ENCODE results near the gene ZNF398.
A peak's percentile ranks its signal among the peaks of the same experiment; 100 is the strongest.
"Not testable (repeated sequence)": the region's sequence is repeated elsewhere in the genome, so short reads cannot be mapped to it uniquely, and the experiment has no call there.

The ZNF398 gene

GRCh38 chr7:149197675-149198074, 50.4 kb downstream of the ZNF398 start:
- no peak for DNase-seq (ENCODE audit: low read depth)

DNA sequence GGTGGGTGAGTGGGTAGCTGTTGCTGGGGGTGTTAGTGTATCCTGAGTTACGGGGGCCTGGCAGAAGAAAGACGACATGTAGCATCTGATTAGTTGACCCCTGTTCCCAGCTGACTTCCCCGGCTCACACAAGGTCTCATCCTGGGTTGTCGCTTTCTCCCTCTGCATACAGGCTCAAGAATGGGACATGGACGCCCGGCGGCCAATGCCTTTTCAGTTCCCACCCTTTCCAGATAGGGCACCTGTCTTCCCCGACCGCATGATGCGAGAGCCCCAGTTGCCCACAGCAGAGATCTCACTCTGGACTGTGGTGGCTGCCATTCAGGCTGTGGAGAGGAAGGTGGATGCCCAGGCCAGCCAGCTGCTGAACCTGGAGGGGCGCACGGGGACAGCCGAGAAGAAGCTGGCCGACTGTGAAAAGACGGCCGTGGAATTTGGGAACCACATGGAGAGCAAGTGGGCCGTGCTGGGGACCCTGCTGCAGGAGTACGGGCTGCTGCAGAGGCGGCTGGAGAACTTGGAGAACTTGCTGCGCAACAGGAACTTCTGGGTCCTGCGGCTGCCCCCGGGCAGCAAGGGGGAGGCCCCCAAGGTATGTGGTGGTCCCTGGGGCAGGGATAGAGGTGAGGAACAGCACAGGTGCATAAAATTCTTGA, 51.0 kb downstream of the ZNF398 start:
- DNase-seq (ENCODE audit: low read depth) = no peak

DNA sequence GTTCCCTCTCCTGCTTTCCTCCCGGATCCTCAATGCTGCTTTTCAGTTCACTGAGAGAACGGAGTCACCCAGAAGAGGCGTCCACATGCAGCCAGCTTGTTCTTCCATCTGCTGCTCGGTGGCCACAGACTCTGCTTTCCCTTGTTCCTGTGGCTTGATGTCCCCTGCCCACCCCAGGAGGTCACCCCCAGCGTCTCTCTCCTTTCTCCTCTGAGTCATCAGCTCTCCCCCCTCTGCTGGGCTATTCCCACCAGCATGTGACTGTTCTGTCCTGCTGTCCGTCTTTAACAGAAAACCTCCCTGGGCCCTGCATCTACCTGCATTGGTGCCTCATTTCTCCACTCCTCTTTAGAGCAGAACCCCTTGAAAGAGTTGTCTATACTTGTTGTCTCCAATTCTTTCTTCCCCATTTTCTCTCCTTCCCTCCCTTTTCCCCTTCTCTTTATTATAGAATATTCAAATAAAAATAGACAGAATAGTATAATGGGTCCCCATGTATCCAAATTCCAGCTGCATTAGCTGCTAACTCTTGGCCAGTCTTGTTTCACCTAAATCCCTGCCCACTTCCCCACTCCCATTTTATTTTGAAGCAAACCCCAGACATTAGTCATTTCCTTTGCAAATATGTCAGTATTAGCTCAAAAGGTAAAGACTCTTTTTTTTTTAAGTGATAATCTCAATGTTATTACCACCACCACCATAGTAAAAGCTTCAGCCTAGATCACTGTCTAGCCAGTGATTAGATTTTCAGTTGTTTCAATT, 52.2 kb downstream of the ZNF398 start:
- no peak for DNase-seq (ENCODE audit: low read depth)

- no peak for DNase-seq (ENCODE audit: low read depth)
These were observed 55.6 kb downstream of the ZNF398 start for GRCh38 chr7:149202831-149203231.

DNA sequence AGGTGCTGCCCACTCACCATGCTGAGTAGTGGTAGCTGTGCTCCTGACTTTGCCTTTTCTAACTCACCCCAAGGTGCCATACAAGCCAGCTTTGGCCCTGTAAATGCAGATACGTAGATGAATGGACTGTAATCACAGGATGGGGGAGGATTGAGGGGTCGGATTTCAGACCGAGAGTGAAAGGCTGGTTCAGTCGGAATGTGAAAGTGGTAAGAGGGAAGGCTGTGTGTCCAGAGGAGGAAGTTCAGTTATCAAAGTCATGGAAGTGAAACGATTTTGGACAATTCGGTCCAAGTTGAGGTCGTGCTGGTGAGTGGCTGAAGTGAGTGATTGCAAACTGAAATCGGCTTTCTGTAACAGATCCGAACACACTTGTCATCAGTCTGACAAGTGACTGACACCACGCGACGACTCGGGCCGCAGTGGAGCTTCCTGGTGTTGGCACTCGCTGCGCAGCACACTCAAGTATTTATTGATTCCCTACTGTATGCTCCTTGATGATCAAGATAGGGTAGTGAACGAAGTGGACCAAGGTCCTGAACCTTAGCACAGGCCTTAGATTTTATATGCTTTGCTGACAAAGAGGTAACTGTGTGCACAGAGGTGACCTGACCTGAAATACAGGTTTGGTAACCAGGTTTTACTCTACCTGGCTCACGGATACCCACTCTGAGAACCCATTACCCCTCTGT, 58.6 kb downstream of the ZNF398 start:
- no peak for DNase-seq (ENCODE audit: low read depth)

DNA sequence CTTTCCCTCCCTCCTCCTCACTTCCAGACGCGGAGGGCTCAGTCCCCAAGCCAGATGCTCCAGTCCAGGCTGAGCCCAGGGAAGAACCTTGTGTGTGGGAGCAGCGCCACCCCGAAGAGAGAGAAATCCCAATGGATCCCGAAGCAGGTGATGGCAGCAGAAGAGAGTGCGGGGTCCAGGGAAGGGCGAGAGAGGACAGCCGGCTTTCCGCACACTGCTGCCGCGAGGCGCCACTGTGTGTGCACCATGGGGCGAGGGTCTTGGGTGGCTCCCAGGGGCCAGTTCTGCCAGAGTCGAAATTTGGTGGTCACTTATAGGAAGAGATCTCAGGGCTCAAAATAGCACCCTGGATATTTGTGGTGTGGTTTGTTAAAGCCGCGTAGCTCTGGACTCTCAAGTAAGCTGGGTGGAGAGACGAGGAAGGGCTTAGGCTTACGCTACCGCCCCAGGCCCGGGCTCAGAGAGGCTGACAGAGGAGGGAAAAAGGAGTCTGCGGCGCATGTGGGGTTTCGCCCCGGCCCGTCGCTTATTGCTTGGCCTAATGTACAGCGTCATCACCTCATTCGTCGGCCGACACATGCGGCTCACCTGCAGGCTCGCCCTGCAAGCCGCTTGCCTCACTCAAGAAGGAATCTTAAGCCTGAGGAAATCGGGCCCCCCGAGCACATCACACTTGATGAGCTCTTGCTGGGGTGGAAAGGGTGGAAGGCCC, 60.2 kb downstream of the ZNF398 start:
- DNase-seq (ENCODE audit: low read depth) = no peak

GRCh38 chr7:149209518-149210269, 62.4 kb downstream of the ZNF398 start:
- peak; percentile 20 for DNase-seq (ENCODE audit: low read depth)

DNA sequence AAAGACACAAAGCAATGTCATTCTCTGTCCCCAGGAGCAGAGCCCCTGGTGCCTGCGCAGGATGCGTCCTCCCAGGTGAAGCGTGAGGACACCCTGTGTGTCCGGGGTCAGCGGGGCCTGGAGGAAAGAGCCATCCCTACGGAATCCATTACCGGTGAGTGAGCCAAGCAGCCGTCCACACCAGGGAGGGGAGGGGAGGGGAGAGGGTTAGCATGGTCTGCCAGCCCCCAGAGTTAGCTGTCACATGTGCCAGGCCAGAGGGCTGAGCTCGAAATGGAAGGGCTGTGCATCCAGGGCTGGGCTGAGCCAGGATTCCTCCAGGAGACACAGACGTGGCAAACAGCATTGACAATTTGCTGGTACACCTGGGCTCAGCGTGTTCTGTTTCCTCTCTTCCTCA, 63.3 kb downstream of the ZNF398 start:
- DNase-seq (ENCODE audit: low read depth) = no peak

DNA sequence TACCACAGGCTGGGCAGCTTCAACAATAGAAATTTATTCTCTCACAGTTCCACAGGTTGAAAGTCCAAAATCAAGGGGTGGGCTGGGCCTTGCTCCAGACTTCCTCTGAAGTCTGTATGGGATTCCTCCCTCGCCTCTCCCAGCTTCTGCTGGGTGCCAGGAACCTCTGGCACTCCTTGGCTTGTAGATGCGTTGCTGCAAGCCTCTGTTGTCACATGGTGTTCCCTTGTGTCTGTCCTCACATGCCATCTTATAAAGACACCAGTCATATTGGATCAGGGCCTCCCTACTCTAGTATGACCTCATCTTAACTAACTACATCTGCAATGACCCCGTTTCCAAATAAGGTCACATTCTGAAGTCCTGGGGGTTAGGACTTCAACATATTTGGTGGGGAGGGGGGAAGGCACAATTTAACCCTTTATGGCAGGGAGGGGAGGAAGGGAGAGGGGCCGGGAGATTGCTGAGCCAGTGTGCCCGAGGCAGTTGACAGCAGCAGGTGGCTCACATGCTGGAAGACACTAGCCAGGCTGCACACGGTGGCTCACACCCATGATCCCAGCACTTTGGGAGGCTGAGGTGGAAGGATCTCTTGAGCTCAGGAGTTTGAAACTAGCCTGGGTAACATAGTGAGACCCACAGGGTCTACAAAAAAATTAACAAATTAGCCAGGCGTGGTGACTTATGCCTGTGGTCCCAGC, 66.9 kb downstream of the ZNF398 start:
- no peak for DNase-seq (ENCODE audit: low read depth)

DNA sequence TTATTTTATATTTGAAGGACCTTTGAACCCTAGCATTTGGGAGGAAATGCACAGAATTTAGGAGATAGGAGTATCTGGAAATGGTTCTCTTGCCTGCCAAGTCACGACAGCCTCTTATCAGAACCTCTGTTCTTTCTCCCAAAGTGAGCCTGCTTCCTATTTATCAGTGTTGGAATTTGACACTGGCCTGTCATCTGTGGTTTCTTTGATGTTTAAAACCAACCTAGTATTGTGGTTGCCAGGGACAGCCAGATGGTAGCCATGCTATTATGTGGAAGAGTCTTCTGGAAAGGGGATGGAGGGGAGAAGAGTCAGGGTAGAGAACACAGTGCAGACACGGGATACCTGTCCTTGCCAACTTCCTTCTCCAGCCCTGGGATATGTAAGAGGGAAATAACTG, 69.1 kb downstream of the ZNF398 start:
- no peak for DNase-seq (ENCODE audit: low read depth)

DNA sequence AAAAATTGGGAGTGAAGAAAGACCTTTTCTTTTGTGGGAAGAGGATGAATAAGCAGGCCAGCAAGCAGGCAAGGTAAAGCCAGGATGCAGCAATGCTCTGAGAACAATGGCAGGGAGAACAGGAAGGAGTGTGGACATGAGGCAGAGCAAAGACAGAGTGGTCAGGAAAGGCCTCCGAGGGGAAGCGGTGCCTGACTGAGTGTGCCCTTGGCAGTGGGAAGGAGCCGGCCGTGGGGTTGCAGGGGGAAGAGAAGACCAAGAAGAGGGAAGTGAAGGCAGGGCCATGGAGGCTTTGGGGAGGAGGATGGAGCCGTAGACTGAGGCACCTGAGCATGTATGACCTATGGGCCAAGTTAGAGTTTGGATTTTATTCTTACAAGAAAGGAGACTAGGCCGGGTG, 70.3 kb downstream of the ZNF398 start:
- DNase-seq (ENCODE audit: low read depth) = no peak

GRCh38 chr7:149218469-149219420, 71.5 kb downstream of the ZNF398 start:
- DNase-seq (ENCODE audit: low read depth) = no peak

- no peak for DNase-seq (ENCODE audit: low read depth)
These were observed 73.3 kb downstream of the ZNF398 start for GRCh38 chr7:149220534-149220933.

- no peak for DNase-seq (ENCODE audit: low read depth)
These were observed 75.9 kb downstream of the ZNF398 start for GRCh38 chr7:149223176-149223575.

- no peak for DNase-seq (ENCODE audit: low read depth)
These were observed 76.5 kb downstream of the ZNF398 start for GRCh38 chr7:149223761-149224160.

DNA sequence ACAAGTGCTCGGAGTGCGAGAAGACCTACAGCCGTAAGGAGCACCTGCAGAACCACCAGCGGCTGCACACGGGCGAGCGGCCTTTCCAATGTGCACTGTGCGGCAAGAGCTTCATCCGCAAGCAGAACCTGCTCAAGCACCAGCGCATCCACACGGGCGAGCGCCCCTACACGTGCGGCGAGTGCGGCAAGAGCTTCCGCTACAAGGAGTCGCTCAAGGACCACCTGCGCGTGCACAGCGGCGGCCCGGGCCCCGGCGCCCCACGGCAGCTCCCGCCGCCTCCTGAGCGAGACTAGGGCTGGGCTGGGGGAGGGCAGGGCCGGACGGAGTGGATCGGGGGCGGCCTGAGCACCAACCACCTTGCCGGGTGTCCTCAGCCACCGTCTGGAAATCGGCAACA, 77.1 kb downstream of the ZNF398 start:
- no peak for DNase-seq (ENCODE audit: low read depth)

- no peak for DNase-seq (ENCODE audit: low read depth)
These were observed 77.9 kb downstream of the ZNF398 start for GRCh38 chr7:149225106-149225505.

DNA sequence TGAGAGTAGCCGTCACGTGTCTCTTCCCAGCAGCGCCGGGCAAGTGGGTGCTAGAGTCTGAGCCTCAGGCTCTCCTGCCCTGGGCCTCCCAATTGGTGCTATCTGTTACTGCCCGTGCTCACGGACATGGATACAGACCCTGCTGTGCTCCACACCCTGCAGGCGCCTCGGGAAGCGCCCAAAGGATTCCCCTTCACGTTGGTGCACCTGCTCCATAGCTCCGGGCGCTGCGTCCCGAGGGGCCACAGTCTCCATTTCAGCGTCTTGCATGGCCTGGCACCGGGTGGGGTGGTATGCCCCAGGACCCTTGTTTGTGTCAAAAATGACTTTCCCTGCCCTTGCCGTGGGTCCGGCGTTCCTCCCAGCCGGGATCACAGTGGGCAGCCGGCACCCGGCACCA, 78.4 kb downstream of the ZNF398 start:
- no peak for DNase-seq (ENCODE audit: low read depth)

DNA sequence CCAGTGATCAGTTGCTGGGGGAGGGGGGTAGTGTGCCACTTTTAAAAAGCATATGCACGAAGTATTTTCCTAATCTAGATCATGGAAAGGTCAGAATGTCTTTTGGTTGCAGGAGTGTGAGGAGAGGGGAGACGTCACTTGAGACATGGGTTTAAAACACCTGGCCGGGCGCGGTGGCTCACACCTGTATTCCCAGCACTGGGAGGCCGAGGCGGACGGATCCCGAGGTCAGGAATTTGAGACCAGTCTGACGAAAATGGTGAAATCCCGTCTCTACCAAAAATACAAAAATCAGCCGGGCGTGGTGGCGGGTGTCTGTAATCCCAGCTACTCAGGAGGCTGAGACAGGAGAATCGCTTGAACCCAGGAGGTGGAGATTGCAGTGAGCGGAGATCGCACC, 79.1 kb downstream of the ZNF398 start:
- not testable (repeated sequence) for DNase-seq (ENCODE audit: low read depth)
